Panc1 (cell line): ENCODE results near the gene BMF. TPM values are rescaled to one million over a fixed set of nuclear protein-coding genes. Genes with fewer than 3 reads are reported as not detected.

Experiments used
- ATAC-seq: fragments of 200-7000 bp; cut with Tn5 transposase; 2 replicates; pipeline ENCODE4 v1.9.1; 2020; ENCODE audit warnings: mild to moderate bottlenecking, moderate library complexity
- BruUV-seq: library from RNA; stranded (reverse); fragments of 400-500 nt; replicated peaks from 2 replicates; lab custom pipeline; 2021; lab: Mats Ljungman, UMichigan
- CTCF ChIA-PET: fragments of 300-600 bp; sonication (Branson Sonifier 250); formaldehyde crosslinking; loops from one replicate; lab custom pipeline; 2022; ENCODE audit warnings: antibody characterized with exemption; lab: Charles Lee
- POLR2A ChIA-PET: fragments of 300-600 bp; sonication (Branson Sonifier 250); formaldehyde crosslinking; loops from one replicate; lab custom pipeline; 2022; ENCODE audit warnings: antibody characterized with exemption; lab: Charles Lee
- DNase-seq: peaks from one replicate; pipeline ENCODE4 v3.0.0-alpha.2; 2010; ENCODE audit warnings: low read depth, low spot score
- H3K27ac ChIP-seq: 2 replicates; pipeline ENCODE4 v1.5.1; 2011; ENCODE audit warnings: mild to moderate bottlenecking, low read length, inconsistent platforms
- H3K27me3 ChIP-seq: fragments of 200-500 bp; sonication (Bioruptor generic); 2 replicates; pipeline ENCODE4 v1.6.0; 2014; ENCODE audit warnings: low read length, inconsistent platforms; ENCODE audit not compliant: control insufficient read depth, insufficient read depth
- H3K36me3 ChIP-seq: fragments of 200-500 bp; sonication (Bioruptor generic); 2 replicates; pipeline ENCODE4 v1.5.1; 2014; ENCODE audit warnings: inconsistent platforms, mild to moderate bottlenecking, low read length, moderate library complexity; ENCODE audit not compliant: control insufficient read depth, insufficient read depth
- H3K4me1 ChIP-seq: 2 replicates; pipeline ENCODE4 v1.5.1; 2011; ENCODE audit warnings: inconsistent platforms, mild to moderate bottlenecking, low read length, moderate library complexity; ENCODE audit not compliant: control insufficient read depth, insufficient read depth
- H3K4me3 ChIP-seq, 2 experiments: 2 replicates each; pipeline ENCODE4 v1.5.1; 2011 to 2012; ENCODE audit warnings: low read depth in 2 of 2, low read length in 2 of 2, mild to moderate bottlenecking in 2 of 2, inconsistent platforms in 1 of 2, moderate library complexity in 1 of 2
- H3K9me3 ChIP-seq: fragments of 200-500 bp; sonication (Bioruptor generic); 2 replicates; pipeline ENCODE4 v1.5.1; 2014; ENCODE audit warnings: low read depth, mild to moderate bottlenecking, inconsistent platforms, low read length, moderate library complexity; ENCODE audit not compliant: control insufficient read depth, insufficient read depth
- CTCF ChIP-seq: fragments of 450-650 bp; IDR thresholded peaks from 2 replicates; pipeline ENCODE4 v1.5.1; 2017; ENCODE audit warnings: mild to moderate bottlenecking
- POLR2AphosphoS5 ChIP-seq: IDR thresholded peaks from 2 replicates; pipeline ENCODE4 v1.6.1; 2012; ENCODE audit warnings: mild to moderate bottlenecking, low read depth, low read length, moderate library complexity
- SIN3A ChIP-seq: IDR thresholded peaks from 2 replicates; pipeline ENCODE4 v1.6.1; 2012; ENCODE audit warnings: low read depth, mild to moderate bottlenecking, low read length, moderate library complexity, borderline replicate concordance; ENCODE audit not compliant: insufficient read depth
- TCF7L2 ChIP-seq: IDR thresholded peaks from 2 replicates; pipeline ENCODE4 v1.6.1; 2011; ENCODE audit warnings: mild to moderate bottlenecking, low read depth, low read length, inconsistent platforms
- in situ Hi-C: cut with HindIII; loops from 2 replicates; pipeline ENCODE4 v1.10.0; 2016; ENCODE audit warnings: low sequenced_read_pairs, low pct_unique_long_range_greater_than_20kb
- intact Hi-C: fragments of 100-400 bp; cut with micrococcal nuclease; formaldehyde crosslinking; loops from one replicate; pipeline ENCODE4 v1.10.0; 2022; ENCODE audit not compliant: unreplicated experiment
- total RNA-seq: library from RNA; stranded (reverse); gene quantifications from one replicate; pipeline ENCODE4 v1.2.1, GENCODE V29; 2021; ENCODE audit not compliant: unreplicated experiment
- TF ChIP-seq, protein P1 (sequence below), 2 experiments: IDR thresholded peaks; 2 replicates each; pipeline ENCODE4 v1.6.1; 2011 to 2012; ENCODE audit warnings: low read depth in 2 of 2, control low read depth in 1 of 2, low read length in 1 of 2, mild to moderate bottlenecking in 1 of 2, moderate library complexity in 1 of 2; ENCODE audit not compliant: insufficient read depth in 1 of 2

Gene BMF
- total RNA-seq, 1 experiment from 2014 or later: 7.8 TPM

DNA sequence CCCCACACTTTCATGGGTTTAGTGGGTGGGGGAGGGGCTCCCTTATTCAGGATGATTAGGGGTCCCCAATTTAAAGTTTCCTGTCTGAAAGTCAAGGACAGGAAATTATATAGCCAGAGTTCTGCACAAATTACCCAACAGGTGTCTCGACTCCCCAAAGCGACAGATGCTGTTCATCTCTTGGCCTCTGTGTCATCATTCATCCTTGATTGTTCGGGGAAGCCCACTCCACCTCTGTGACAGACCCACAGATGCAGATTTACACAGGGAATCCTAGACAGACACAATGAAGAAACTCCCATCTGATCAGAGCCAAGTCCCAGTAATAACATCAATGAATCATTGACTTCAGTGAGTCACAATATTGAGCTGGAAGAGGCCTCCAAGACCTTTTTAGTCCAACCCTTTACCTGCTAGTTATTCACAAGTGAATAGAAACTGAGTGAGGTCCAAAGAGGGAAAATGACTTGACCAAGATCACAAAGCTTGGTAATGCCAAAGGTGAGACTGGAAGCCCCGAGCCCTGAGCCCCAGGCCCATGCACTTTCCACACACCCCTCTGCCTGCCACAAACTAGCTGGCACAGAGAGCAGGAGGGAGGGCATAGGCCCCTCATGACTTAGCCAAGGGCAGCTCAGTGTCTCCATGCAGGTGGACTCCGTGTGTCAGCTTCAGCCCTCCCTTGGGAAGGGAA lies 61.8 kb downstream of the BMF start:
- CTCF ChIA-PET: interaction anchor here (0.6 to 1.4 kb wide), 2 partner anchors 60 to 212 kb away, joined by 3 to 5 read pairs; no protein-coding TSS in a partner anchor
- intact Hi-C loops (loop anchor here (5.0 to 10.0 kb wide), 2 partner anchors 115 to 228 kb away; partner anchors contain the start of gene BUB1B), in situ Hi-C loops (no loop called here)
- Histone ChIP-seq H3K27ac (peak overlapping the region; percentile 50; the same call in 1 of the 2 replicates), H3K4me3 (no peak overlapping the region), H3K4me1 (peaks cover 32% of the 10 kb centered on the region), H3K36me3 (no peaks in the 10 kb centered on the region), H3K9me3 (no peaks in the 10 kb centered on the region), H3K27me3 (no peaks in the 10 kb centered on the region)
- BruUV-seq: no TSS peak
- ATAC-seq (no peak), DNase-seq (no peak)
- TF ChIP-seq SIN3A (no peak), POLR2AphosphoS5 (no peak), CTCF (no peak), TCF7L2 (no peak)
- TF ChIP-seq, protein P1, sequence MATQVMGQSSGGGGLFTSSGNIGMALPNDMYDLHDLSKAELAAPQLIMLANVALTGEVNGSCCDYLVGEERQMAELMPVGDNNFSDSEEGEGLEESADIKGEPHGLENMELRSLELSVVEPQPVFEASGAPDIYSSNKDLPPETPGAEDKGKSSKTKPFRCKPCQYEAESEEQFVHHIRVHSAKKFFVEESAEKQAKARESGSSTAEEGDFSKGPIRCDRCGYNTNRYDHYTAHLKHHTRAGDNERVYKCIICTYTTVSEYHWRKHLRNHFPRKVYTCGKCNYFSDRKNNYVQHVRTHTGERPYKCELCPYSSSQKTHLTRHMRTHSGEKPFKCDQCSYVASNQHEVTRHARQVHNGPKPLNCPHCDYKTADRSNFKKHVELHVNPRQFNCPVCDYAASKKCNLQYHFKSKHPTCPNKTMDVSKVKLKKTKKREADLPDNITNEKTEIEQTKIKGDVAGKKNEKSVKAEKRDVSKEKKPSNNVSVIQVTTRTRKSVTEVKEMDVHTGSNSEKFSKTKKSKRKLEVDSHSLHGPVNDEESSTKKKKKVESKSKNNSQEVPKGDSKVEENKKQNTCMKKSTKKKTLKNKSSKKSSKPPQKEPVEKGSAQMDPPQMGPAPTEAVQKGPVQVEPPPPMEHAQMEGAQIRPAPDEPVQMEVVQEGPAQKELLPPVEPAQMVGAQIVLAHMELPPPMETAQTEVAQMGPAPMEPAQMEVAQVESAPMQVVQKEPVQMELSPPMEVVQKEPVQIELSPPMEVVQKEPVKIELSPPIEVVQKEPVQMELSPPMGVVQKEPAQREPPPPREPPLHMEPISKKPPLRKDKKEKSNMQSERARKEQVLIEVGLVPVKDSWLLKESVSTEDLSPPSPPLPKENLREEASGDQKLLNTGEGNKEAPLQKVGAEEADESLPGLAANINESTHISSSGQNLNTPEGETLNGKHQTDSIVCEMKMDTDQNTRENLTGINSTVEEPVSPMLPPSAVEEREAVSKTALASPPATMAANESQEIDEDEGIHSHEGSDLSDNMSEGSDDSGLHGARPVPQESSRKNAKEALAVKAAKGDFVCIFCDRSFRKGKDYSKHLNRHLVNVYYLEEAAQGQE (IDR thresholded peaks at IDR 0.05; ENCODE audit: insufficient read depth in 1 of 2, low read depth in 2 of 2, low read length in 1 of 2): no peak
- POLR2A ChIA-PET: interaction anchor here (1.0 kb wide), 1 partner anchor 52 kb away, joined by 3 read pairs; no protein-coding TSS in a partner anchor

- no TSS peak for BruUV-seq
- Histone ChIP-seq H3K4me1 (peaks cover 32% of the 10 kb centered on the region), H3K27me3 (no peaks in the 10 kb centered on the region), H3K36me3 (no peaks in the 10 kb centered on the region), H3K9me3 (no peaks in the 10 kb centered on the region), H3K4me3 (peak overlapping the region in 1 of 2 experiments; percentile 58; a peak in 2 of 4 replicates), H3K27ac (peak overlapping the region; percentile 53; the same call in 1 of the 2 replicates)
- in situ Hi-C loops (no loop called here), intact Hi-C loops (loop anchor here (2.0 to 10.0 kb wide), 3 partner anchors 59 to 229 kb away; partner anchors contain the start of gene BUB1B)
- TF ChIP-seq, protein P1 (IDR thresholded peaks at IDR 0.05; ENCODE audit: insufficient read depth in 1 of 2, low read depth in 2 of 2, low read length in 1 of 2): no peak
- TF ChIP-seq SIN3A (no peak), TCF7L2 (no peak), POLR2AphosphoS5 (no peak), CTCF (no peak)
- DNase-seq: no peak
- POLR2A ChIA-PET: interaction anchor here (0.5 to 0.9 kb wide), 3 partner anchors 53 to 122 kb away, joined by 3 to 4 read pairs (median 4); no protein-coding TSS in a partner anchor
- CTCF ChIA-PET: interaction anchor here (0.5 to 1.7 kb wide), 10 partner anchors 57 to 229 kb away, joined by 3 to 9 read pairs (median 4); no protein-coding TSS in a partner anchor
- ATAC-seq: peak; percentile 40
Measured at GRCh38 chr15:40045572-40046217, 63.0 kb downstream of the BMF start.
